Right lobe of liver (tissue), 6 donors: ENCODE data around the gene KIF6. TPM values are rescaled to one million over a fixed set of nuclear protein-coding genes. Genes with fewer than 3 reads are reported as not detected.

ENCODE experiments used
- ATAC-seq, 4 donors: fragments of 200-7000 bp; cut with Tn5 transposase; one replicate each; pipeline ENCODE4 v1.9.1; 2020; ENCODE audit warnings: mild to moderate bottlenecking in 4 of 4, moderate library complexity in 4 of 4
- DNase-seq, 3 donors: peaks; one replicate each; pipeline ENCODE4 v3.0.0-alpha.2; 2020
- H3K27ac ChIP-seq, 3 donors: fragments of 200-600 bp; one replicate each; pipeline ENCODE4 v1.8.0; 2022
- H3K27me3 ChIP-seq, 2 donors: fragments of 200-600 bp; one replicate each; pipeline ENCODE4 v1.8.0; 2022
- H3K36me3 ChIP-seq, 4 donors: fragments of 200-600 bp; sonication (generic) in 1 of 4; one replicate each; pipeline versions ENCODE4 v1.5.1 to v1.8.0; 2017 to 2022; ENCODE audit warnings: control low read depth in 1 of 4
- H3K4me1 ChIP-seq, 4 donors: fragments of 200-600 bp; sonication (generic) in 1 of 4; one replicate each; pipeline versions ENCODE4 v1.5.1 to v1.8.0; 2017 to 2022; ENCODE audit warnings: control low read depth in 1 of 4
- H3K4me3 ChIP-seq, 3 donors: fragments of 200-600 bp; one replicate each; pipeline ENCODE4 v1.8.0; 2022
- H3K9me3 ChIP-seq, 4 donors: fragments of 200-600 bp; sonication (generic) in 1 of 4; one replicate each; pipeline versions ENCODE4 v1.5.1 to v1.8.0; 2017 to 2022; ENCODE audit warnings: control low read depth in 1 of 4
- CTCF ChIP-seq, 4 donors: fragments of 200-600 bp in 3 of 4; fragments of 450-650 bp in 1 of 4; IDR thresholded peaks; one replicate each; pipeline versions ENCODE4 v1.5.1 to v1.8.0; 2016 to 2022; ENCODE audit warnings: antibody characterized with exemption in 4 of 4, mild to moderate bottlenecking in 2 of 4
- POLR2A ChIP-seq: fragments of 450-650 bp; IDR thresholded peaks from one replicate; pipeline ENCODE4 v1.6.1; 2017; ENCODE audit warnings: antibody characterized with exemption, mild to moderate bottlenecking
- WGBS: methylation state at CpG from one replicate; pipeline ENCODE4 v1.1.6; 2018; ENCODE audit warnings: low coverage, low lambda C conversion rate; ENCODE audit not compliant: insufficient coverage; ENCODE audit errors: missing lambda C conversion rate; 5-methylcytosine and 5-hydroxymethylcytosine counted together
- intact Hi-C, 2 donors: fragments of 100-400 bp; cut with DNase I; formaldehyde crosslinking; loops; one replicate each; pipeline versions ENCODE4 v1.11.2 to v1.14.1; 2022
- total RNA-seq, 6 experiments: library from RNA; depleted of rRNA in 2 of 6; stranded (reverse); fragments of >200 nt in 2 of 6; fragmentation: NEBNext Ultra II Directional in 3 of 6; extraction: Animal tissue kit (Norgen Biotek cat#: 25700) in 3 of 6; gene quantifications; one replicate each; pipeline versions ENCODE4 v1.1.0 to v1.2.4, GENCODE V29; 2016 to 2023
- donor health status: DM: no; HTN: yes; CAD: no.
- donor health status: DM: no; HTN: no; CAD: no.
- donor health status: DM: no; HTN: no; CAD: no.
- donor health status: DM: no; HTN: yes; CAD: no.
- donor health status: DM: no; HTN: yes; CAD: no.

KIF6 gene
- total RNA-seq, 6 experiments from 2014 or later, result 0.18 to 0.83 (median 0.37) TPM; not detected in 2

- intact Hi-C loops, result no loop called here
- DNase-seq (no peak), ATAC-seq (no peak)
- Histone ChIP-seq H3K36me3 (no peaks in the 10 kb centered on the region), H3K27ac (no peak overlapping the region), H3K4me3 (no peak overlapping the region), H3K27me3 (no peaks in the 10 kb centered on the region), H3K4me1 (peaks cover 0 to 10% (median 0%) of the 10 kb centered on the region in 4 donors), H3K9me3 (no peaks in the 10 kb centered on the region)
- WGBS, result 68% methylated on average over 1 of the region's 1 CpG
- no peak for TF ChIP-seq CTCF (IDR thresholded peaks at IDR 0.05)
- no peak for TF ChIP-seq POLR2A
Measured at GRCh38 chr6:39665861-39666260, 59.3 kb downstream of the KIF6 start.

- no peak overlapping the region for H3K27ac ChIP-seq
- H3K4me1 ChIP-seq, result peaks cover 0 to 9% (median 0%) of the 10 kb centered on the region in 4 donors
- no peak for TF ChIP-seq CTCF (IDR thresholded peaks at IDR 0.05)
- no peak for TF ChIP-seq POLR2A
- 70% methylated on average over 4 of the region's 4 CpGs for WGBS
- no peaks in the 10 kb centered on the region for H3K36me3 ChIP-seq
- intact Hi-C loops, result no loop called here
- ATAC-seq (no peak), DNase-seq (no peak)
- no peaks in the 10 kb centered on the region for H3K9me3 ChIP-seq
- H3K4me3 ChIP-seq, result no peak overlapping the region
- H3K27me3 ChIP-seq, result no peaks in the 10 kb centered on the region
Measured at GRCh38 chr6:39664173-39664572, 61.0 kb downstream of the KIF6 start.

- intact Hi-C loops, result no loop called here
- H3K4me3 ChIP-seq, result no peak overlapping the region
- WGBS, result 20% methylated on average over 2 of the region's 2 CpGs
Measured at GRCh38 chr6:39657355-39658135, 67.7 kb downstream of the KIF6 start.

GRCh38 chr6:39654121-39654520, 71.1 kb downstream of the KIF6 start:
- no peak for ATAC-seq
- H3K4me3 ChIP-seq, result no peak overlapping the region
- H3K9me3 ChIP-seq, result no peaks in the 10 kb centered on the region
- intact Hi-C loops, result no loop called here
- no peak overlapping the region for H3K27ac ChIP-seq
- H3K27me3 ChIP-seq, result no peaks in the 10 kb centered on the region
- no peak for DNase-seq
- H3K4me1 ChIP-seq, result peaks cover 0 to 11% (median 5%) of the 10 kb centered on the region in 4 donors
- 92% methylated on average over 1 of the region's 1 CpG for WGBS
- TF ChIP-seq CTCF (IDR thresholded peaks at IDR 0.05), result no peak
- H3K36me3 ChIP-seq, result no peaks in the 10 kb centered on the region

More at GRCh38 chr6:39657355-39658135, 67.7 kb downstream of the KIF6 start:
- ATAC-seq, result peak; percentile 41 to 76 (median 54)
- Histone ChIP-seq H3K27me3 (no peaks in the 10 kb centered on the region), H3K27ac (peak overlapping the region in 2 of 3 donors; percentile 29 to 35), H3K4me1 (peaks cover 0 to 11% (median 5%) of the 10 kb centered on the region in 4 donors), H3K36me3 (no peaks in the 10 kb centered on the region), H3K9me3 (no peaks in the 10 kb centered on the region)
- no peak for DNase-seq
- TF ChIP-seq CTCF (IDR thresholded peaks at IDR 0.05), result no peak
- no peak for TF ChIP-seq POLR2A
